Prostate gland (tissue), 2 donors: ENCODE data around the gene KCNJ12.
"Not testable (repeated sequence)": the region's sequence is repeated elsewhere in the genome, so short reads cannot be mapped to it uniquely, and the experiment has no call there.

Experiments
- POLR2A ChIP-seq: fragments of 450-650 bp; IDR thresholded peaks from one replicate; pipeline ENCODE4 v1.6.1; 2016; ENCODE audit warnings: antibody characterized with exemption, mild to moderate bottlenecking
- TF ChIP-seq, protein P1 (sequence below), 4 experiments: fragments of 200-600 bp in 2 of 4; fragments of 450-650 bp in 2 of 4; sonication (generic) in 2 of 4; IDR thresholded peaks; 1 replicate in 3 of 4; 2 replicates in 1 of 4; pipeline ENCODE4 v1.5.1; 2016 to 2019; ENCODE audit warnings: antibody characterized with exemption in 4 of 4, mild to moderate bottlenecking in 2 of 4, moderate library complexity in 2 of 4

DNA sequence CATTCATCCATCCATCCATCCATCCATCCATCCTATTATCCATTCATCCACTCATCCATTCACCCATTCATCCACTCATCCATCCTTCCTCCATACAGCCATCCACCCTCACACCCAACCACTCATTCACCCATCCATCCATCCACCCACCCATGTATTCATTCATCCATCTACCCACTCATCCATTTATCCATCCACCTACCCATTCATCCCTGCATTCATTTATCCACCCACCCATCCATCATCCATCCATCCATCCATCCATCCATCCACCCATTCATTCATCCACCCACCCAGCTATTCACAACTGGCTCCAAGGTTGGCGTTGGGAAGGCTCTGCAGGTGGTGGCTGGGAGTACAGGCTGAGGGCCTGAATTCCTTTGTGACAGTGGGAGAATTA, 31.6 kb downstream of the KCNJ12 start:
- TF ChIP-seq, protein P1, sequence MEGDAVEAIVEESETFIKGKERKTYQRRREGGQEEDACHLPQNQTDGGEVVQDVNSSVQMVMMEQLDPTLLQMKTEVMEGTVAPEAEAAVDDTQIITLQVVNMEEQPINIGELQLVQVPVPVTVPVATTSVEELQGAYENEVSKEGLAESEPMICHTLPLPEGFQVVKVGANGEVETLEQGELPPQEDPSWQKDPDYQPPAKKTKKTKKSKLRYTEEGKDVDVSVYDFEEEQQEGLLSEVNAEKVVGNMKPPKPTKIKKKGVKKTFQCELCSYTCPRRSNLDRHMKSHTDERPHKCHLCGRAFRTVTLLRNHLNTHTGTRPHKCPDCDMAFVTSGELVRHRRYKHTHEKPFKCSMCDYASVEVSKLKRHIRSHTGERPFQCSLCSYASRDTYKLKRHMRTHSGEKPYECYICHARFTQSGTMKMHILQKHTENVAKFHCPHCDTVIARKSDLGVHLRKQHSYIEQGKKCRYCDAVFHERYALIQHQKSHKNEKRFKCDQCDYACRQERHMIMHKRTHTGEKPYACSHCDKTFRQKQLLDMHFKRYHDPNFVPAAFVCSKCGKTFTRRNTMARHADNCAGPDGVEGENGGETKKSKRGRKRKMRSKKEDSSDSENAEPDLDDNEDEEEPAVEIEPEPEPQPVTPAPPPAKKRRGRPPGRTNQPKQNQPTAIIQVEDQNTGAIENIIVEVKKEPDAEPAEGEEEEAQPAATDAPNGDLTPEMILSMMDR (IDR thresholded peaks at IDR 0.05) = not testable (repeated sequence)
- TF ChIP-seq POLR2A = not testable (repeated sequence)
